GM21447 (cell line): ENCODE measurements around the gene SCN3B.

Experiments
- ATAC-seq: cut with Tn5 transposase; IDR thresholded peaks from one replicate; pipeline ENCODE4 v1.9.1; 2021; ENCODE audit not compliant: unreplicated experiment

Gene SCN3B

GRCh38 chr11:123601136-123601535 lies 53.3 kb downstream of the SCN3B start:
- ATAC-seq, result no peak

- ATAC-seq, result no peak
Observed at GRCh38 chr11:123597859-123598258, 56.6 kb downstream of the SCN3B start.

GRCh38 chr11:123594921-123595320 lies 59.5 kb downstream of the SCN3B start:
- no peak for ATAC-seq

- ATAC-seq, result no peak
Observed at GRCh38 chr11:123594188-123594901, 60.1 kb downstream of the SCN3B start.

GRCh38 chr11:123593570-123593969 lies 60.9 kb downstream of the SCN3B start:
- ATAC-seq, result no peak

GRCh38 chr11:123590296-123590912 lies 64.0 kb downstream of the SCN3B start:
- ATAC-seq, result no peak

GRCh38 chr11:123588864-123589262 lies 65.6 kb downstream of the SCN3B start:
- no peak for ATAC-seq

- no peak for ATAC-seq
Observed at GRCh38 chr11:123588117-123588863, 66.1 kb downstream of the SCN3B start.

GRCh38 chr11:123587559-123587958 lies 66.9 kb downstream of the SCN3B start:
- no peak for ATAC-seq

GRCh38 chr11:123587044-123587443 lies 67.4 kb downstream of the SCN3B start:
- no peak for ATAC-seq

- no peak for ATAC-seq
Observed at GRCh38 chr11:123586568-123586967, 67.9 kb downstream of the SCN3B start.

- ATAC-seq, result no peak
Observed at GRCh38 chr11:123585706-123586105, 68.7 kb downstream of the SCN3B start.

- no peak for ATAC-seq
Observed at GRCh38 chr11:123585206-123585605, 69.2 kb downstream of the SCN3B start.

- ATAC-seq, result no peak
Observed at GRCh38 chr11:123584737-123585136, 69.7 kb downstream of the SCN3B start.

- no peak for ATAC-seq
Observed at GRCh38 chr11:123584186-123584585, 70.2 kb downstream of the SCN3B start.

GRCh38 chr11:123582992-123583504 lies 71.4 kb downstream of the SCN3B start:
- ATAC-seq, result no peak

GRCh38 chr11:123581651-123582399 lies 72.6 kb downstream of the SCN3B start:
- ATAC-seq, result no peak

GRCh38 chr11:123580557-123581275 lies 73.7 kb downstream of the SCN3B start:
- ATAC-seq, result peak; percentile 80

- ATAC-seq, result no peak
Observed at GRCh38 chr11:123580137-123580536, 74.3 kb downstream of the SCN3B start.

GRCh38 chr11:123579482-123579812 lies 75.0 kb downstream of the SCN3B start:
- no peak for ATAC-seq
